ENCODE results near the gene KAT6B.

The KAT6B gene

DNA sequence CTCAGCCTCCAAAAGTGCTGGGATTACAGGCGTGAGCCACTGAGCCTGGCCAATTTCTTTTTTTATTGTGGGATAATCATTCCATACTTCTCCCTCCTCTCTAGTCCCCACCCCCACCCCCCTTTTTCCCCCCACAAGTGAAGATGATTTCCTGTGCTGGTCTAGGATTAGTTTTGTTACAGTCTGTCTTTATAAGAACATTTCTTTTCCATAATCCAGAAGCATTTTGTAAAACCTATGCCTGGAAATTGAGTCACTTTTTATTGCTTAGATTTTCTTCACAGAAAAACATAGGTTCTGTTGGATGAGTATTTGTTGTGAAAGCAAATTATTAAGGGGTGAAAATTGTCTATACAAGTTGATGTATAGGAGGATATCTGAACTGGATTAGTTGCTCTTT lies 98.9 kb downstream of the KAT6B start:
- no peak for DNase-seq

DNA sequence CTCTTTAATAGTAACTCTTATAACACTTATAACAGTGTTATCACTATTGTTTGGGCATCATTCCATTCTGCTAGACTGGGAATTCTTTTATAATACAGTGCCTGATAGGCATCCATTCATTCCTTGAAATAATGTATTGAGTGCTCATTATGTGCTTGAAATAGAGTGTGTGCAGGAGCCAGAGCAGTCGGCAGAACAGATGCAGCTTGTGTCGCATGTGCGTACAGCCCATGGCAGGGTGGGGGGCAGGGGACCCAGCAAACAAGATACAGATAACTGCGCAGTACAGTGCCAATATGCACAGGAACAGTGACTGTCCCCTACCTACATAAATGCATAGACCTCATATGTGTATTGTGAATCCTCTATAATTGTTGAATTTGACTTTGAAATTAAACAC lies 99.3 kb downstream of the KAT6B start:
- DNase-seq: no peak

DNA sequence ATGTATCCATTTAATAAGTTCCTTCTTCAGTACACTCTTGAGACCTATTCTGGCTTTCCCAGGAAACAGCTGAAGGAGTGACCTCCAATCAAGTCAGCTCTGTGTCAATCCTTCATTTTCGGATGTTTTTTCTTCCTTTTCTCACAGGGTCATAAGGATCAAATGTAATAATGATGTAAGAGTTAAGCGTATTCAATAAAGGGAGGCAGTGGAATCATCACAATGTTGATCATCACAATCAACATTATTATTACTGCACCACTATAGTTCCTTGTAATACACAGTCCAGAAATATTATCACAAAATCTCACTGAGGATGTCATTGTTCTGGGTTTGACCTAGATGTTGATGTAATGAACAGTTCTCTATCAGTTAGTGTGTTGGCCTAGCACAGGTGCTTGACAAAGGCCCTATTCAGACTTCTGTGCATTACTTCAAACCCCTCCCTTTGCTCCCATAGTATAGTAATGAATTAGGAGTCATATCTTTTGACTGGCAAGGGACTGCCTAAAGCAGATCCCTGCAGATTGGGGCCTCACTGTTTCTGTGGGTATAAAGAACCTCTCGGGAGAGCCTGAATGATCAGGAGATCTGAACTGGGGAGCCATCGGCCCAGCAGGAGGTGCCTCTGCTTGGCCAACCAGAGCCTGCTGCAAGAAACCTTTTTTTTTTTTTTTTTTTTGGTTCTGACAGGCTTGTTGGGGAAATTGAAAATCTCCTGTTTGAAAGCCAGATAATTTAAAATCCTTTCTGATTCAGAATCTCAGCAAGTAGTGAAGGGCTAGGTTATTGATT lies 100.6 kb downstream of the KAT6B start:
- DNase-seq: no peak

DNA sequence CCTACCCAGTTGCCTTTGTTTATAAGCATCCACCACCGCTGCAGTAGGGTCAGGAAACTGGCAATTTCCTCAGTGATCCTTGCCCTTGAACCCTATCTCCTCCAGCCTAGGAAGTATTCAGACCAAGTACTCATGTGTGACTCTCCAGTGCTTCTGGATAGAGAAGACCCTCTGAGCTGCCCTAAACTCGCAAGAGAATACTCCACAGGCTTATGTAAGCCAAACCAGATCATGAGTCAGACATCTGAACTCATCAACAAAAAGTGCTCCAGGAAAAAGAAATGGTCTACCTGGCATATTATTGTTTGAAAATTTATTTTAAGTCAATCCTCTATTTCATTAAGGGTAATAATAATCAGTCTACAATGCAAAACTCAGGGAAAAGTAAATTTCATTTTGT lies 101.3 kb downstream of the KAT6B start:
- no peak for DNase-seq

DNA sequence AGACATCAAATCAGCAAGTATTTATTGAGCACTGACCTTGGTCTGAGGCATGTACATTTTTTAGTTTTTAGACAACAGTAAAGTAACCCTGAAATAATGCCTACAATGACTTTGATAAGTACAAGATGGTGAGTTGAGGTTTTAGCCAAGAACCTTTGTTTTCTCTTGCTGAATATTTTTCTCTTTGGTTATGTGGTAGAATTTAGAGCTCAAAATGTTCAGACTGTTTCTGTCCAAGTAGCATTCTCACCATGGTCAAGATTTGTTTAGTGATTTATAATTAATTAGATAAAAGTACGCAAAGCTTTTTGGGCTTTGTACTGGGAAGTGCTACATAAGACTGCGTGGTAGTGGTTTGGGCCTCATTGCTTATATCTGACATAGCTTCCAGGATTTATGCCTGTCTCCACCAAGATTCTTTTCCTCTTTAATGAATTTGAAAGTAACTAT lies 102.4 kb downstream of the KAT6B start:
- DNase-seq: no peak

DNA sequence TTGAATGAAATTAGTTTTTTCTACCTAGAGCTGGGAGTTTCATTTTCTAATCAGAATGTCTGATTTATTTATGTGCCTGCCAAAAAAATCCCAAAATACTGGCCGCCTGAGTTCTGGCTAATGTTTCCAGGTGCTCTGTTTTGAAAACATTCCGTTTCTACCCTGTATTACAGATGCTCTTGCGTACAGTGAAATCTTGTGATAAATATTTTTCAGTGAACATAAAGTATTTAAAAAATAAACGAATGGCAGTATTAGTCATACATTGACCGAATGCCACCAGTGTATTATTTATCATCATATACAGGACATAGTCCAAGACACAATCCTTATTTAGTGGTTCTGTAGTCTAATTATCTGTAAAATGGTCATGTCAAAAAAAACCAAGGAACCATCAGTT lies 102.8 kb downstream of the KAT6B start:
- DNase-seq: no peak

DNA sequence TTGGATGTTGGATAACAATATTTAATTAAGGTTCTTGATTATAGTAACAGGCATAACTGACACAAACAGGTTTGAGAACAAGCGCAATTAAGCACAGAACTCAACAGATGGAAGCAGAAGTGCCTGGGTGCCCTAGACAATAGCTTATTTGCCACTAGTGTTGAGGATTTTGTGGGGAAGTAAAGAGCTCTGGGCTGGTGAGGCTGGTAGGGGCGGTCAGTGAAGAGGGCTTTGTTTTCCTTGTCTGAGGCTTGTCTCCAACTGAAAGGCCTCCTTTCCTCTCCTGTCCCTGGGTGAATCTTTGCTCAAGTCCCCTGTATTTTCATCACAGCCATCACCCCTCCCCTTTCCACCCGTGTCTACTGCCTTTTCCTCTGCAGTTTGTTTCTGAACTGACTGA lies 104.6 kb downstream of the KAT6B start:
- DNase-seq: no peak

DNA sequence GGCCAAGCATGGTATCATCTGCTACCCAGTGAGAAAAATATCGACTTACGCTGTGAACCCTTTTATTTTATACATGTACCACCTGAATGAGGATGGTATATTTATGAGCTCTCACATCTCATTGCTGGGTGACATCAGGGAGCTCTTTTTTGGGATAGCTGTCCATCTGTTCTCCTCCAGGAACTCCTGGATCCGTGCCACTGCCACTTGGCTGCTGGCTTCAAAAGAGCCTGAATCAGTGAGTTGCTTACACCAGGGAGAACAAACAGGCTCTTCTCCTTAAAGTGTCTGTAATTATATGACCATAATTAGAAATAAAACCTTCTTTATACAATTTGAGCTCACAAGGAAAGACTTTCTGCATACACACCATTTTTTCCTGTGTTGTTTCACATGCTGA lies 106.2 kb downstream of the KAT6B start:
- DNase-seq: no peak

DNA sequence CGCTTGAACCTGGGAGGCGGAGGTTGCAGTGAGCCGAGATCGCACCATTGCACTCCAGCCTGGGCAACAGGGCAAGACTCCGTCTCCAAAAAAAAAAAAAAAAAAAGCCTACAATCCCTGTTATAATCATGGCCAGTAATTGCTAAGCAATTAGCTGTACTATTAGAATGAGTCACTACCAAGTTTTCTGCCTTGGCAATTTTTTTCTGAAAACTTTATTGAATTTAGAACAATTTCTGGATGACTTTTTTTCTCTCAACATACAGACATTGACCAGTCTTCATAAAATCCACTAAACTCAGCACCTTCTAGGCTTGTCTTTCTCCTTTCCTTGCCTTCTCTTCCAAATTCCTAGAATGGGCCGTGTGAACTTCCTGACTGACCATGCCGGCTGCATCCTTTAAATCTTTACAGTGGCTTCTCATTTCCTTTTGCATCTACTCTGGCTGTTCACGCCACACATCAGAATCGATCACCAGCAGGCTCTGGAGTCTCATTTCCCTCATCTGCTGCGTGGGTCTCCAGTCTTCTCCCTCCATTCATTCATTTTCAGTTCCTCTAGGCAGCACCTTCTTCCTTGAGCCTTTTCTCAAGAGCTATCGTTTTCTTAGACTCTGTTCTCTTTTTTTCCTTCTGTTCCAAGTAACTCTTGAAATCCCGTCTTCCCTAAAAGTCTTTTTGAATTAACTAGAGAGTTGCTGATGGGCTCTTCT lies 107.9 kb downstream of the KAT6B start:
- no peak for DNase-seq

DNA sequence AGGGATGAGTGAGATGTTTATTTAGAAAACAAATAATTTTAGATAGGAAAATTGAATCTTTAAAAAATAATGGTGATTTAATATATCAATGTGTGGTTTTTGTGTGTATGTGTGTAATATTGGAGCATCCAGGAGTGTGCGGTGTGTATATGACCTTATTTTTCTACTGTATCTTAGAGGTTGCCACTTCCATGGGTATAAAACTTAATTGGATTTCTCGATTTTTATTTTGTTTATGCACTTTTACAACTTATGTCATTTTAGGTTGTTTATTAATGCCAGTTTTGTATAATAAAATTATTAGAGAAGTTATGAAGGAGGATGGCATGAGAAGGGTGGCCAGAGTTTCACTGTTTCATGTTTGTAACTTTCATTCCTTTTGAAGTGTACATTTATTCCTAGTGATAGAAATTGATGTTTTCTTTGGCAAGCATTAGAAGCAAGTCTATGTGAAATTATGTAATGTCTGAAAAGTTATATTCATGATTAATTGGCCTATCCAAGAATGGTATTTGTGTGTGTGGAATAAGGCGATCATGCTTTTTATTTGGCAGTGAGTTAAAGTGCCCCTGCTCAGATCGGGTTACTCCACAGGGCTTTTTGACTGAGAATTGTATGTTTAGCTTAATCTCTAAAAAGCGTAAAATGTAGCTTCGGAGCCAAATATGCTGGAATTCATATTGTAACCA lies 110.3 kb downstream of the KAT6B start:
- DNase-seq: no peak

DNA sequence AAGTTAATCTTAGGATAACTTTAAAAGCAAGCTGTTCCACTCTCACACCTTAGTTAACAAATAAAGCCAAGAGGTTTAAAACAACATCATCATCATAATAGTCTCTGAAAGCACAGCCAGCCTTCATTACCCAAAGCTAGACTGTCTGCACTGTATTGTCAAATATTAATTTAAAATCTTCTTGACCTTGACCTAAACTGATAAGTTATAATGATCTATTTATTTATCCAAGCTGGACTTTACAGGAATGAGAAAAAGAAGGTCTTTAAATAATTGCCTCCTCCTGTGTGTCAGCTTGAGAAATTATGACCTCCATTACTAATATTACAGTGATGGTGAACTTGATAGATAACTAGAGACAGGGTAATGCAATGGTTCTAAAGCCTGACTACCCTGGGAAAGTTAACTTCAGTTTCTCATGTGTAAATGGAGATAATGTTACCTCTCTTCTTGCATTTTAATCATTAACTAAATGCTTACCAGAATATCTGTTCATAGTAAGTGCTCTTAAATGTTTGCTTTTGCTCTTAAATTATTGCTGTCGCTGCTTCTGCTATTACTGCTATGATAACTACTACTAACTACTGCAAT lies 111.0 kb downstream of the KAT6B start:
- no peak for DNase-seq

DNA sequence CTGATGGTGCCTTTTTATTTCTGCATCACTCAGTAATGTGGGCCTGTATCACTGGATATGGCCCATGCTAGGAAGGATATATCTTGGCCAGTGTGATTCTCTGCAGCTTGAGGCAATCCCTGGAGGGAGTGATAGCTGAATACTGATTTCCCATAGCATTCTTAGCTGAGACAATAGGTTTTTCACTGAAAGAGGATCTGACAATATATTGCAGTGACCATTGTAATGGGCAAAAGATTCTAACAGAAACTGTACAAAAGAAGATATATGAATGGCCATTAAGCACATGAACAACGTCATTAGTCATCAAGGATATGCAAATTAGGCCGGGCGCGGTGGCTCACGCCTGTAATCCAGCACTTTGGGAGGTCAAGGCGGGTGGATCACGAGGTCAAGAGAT lies 117.8 kb downstream of the KAT6B start:
- DNase-seq: no peak

DNA sequence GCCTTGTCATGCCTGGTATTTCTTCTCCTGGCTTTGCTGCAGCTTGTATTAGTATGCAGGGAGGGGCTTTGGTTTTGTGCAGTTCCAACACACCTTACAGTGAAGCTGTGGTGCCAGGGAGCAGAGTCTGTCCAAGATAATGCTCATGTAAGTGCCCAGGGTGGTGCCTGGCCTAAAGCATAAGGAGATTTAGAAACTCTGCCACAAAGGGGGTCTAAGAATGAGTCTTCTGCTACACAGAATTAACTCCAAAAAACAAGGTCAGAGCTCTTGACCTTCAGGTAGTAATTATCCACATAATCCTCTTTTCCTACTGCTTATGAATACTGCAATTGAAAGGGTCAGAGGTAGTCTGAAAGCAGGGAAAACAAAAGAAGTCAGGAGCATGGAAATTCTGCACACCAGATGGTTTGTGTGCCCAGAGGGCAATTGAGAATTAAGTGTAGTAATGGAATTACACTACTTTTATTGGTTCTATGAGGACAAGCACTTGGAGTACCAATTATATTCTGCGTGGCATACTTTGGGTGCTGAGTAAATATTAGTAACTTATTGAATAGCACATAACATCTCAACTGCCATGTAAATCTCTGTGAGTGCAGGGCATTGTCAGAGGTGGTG lies 121.5 kb downstream of the KAT6B start:
- no peak for DNase-seq

DNA sequence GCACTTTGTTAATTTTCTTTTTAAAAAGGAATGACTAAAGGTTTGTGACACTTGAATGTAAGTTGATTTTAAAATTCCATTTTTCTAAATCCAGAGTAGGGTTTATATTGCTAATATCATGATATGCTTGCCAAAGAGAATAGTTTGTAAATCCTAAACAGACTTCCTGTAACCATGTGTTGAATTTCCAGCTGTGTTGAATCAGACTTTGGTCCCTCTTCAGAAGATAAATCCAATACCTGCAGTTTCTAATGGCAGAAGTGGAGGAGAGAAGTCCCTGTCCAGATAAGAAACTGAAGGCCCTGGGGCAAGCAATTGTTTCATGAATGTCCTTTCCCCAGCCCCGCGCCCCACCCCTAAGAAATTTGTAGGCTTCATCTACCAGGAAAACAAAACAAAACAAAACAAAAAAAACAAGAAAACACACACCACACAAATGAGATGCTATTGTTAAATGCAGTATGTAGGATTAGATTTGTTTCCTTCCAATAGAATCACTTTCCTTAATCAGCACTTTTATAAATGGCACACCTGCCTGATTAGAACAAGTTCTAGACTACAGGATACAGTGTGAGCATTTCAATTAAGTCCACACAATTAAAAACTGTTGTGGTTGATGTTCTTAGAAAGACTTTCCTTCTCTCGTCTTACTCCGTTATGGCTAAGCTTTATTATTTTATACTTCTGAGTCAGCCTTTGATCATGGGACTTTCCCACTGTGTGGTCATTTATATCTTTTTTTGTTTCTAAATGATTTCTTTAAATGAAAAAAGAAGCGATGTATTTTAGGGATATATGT lies 122.8 kb downstream of the KAT6B start:
- no peak for DNase-seq

DNA sequence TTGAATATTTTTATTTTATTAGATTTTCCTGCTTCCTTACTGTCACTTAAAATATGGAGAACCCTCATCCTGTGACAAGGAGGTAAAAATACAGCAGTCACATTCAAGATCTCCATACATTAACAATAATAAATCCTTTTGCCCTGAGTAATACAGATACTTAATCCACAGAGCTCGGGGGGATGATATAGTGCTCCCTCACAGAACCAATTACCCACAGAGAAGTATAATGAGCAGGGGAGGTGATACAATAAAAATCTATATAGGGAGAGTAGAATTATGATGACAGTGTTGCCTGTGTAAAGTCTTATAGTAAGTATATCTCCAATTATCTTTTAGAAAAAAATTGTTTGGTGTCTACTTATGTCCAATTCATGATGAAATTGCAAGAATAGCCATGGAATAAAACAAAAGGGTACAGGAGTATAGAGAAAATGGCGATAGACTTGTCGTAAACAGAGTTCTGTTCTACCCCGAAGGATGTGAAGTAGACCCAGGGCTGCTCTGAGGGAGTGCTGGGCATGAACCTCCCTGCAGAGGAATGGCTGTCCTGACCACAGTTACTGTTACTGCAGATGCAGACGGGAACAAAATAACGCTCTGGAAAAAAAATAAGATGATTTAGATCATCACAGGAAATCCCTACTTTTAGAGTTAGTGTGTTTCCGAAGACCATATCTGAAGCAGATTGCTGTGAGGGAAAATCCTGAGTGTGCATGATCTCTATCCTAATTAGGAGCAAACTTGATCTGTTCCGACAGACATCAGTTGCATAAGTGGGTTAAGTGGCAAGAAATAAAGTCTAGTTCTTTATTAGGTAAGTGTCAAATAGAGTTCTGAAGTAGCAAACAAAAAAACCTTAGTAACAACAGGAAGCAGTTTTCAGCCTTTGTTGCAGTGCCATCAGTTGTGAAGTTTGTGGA lies 123.7 kb downstream of the KAT6B start:
- no peak for DNase-seq

DNA sequence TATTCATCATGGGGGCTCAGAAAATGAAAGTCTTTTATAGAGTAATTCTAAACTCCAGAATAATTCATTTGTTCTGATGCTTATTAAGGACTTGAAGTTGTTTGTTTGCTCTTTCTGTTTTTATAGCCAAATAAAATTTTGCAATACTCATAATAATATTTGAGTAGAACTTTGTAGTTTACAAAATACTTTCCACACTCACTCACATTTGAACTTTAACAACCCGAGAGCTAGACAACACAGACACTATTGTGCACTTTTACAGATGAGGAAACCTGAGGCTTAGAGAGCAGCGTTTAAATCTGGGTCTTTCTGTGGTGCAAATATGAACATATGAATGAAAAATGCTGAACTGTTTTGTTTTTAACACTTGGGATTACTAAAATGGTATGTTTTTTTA lies 126.8 kb downstream of the KAT6B start:
- no peak for DNase-seq

DNA sequence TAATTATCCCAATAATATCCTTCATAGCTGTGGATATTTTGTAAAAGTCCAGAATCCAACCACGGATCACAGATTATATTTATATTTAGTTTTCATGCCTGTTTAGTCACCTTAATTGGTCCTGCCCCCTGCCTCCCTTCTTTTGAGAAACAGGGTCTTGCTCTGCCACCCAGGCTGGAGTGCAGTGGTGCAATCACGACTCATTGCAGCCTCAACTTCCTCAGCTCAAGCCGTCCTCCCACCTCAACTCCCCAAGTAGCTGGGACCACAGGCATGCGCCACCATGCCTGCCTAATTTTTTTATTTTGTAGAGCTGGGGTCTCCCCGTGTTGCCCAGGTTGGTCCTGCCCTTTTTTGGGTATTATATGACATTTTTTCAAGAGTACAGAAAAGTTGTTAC lies 129.4 kb downstream of the KAT6B start:
- no peak for DNase-seq

DNA sequence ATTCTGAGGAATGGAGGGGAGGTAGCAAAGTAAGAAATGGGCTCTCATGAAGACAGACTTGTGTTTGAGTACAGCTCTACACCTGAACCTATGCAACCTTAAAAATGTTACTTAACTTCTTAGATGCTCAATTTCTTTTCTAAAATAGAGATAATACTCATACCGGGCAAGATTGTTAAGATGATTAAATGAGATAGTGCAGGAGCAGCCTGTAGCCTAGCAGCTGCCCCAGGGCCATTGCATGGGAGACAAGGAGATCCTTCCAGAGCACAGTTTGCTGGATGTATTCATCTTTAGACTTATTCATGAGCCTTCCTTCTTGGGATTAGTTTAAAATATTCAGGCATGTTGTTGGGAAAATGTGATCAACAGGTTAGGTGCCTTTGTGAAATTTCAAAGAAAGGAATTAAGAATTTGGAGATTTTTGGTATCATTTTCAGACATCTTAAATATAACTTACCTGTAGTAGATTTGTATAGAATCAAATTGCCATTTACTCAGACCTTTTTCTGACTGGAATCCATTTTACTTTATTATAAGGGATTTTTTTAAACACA lies 130.2 kb downstream of the KAT6B start:
- no peak for DNase-seq

DNA sequence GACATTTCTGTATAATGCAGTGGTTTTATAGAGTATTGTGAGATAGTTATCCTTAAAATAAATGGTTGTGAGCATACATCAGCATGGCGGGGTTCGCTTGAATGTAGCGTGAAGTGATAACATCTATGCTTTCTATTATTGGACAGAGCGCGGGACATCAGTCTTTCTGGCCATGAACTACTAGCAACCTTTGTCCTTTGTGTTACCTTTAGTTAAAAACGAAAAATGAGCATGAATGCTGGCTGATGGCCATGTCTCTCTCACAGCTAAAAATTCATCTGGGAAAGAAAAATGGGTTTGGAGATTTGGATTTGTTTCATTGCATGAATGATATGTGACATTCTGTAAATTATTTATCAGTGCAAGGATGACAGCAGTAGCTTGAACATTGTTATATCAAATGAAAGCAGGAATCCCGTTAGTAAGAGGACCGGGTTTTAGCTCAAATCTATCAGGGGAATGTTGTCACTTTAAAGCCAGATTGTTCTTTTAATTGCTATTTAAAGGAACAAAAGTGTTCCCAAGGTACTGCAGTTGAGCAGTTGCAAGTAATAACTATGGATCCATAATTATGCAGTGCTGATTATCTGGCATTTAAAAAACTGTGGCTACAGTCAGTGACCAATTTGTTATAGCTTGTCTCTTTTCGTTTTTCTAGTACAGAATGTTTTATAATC lies 131.0 kb downstream of the KAT6B start:
- DNase-seq: no peak

DNA sequence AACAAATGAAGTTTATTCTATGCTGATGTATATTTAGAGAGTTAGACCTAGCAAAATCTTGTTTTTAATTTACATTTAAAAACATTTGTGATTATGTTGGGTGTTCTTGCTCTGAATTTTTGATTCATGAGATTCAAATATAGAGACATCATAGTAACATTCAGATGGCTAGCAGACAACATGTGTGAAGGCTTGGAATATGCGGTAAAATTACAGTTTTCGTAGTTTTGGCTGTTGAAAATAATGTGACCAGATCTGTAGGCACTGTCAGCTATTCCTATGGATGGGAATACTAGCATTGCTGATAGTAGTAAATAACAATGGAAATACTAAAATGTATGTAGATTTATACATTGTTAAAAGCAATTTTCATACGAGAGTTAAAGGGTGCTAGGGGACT lies 131.9 kb downstream of the KAT6B start:
- no peak for DNase-seq
